ENCODE measurements around the gene FOS.
"Not testable (repeated sequence)": the region's sequence is repeated elsewhere in the genome, so short reads cannot be mapped to it uniquely, and the experiment has no call there.

The FOS gene

DNA sequence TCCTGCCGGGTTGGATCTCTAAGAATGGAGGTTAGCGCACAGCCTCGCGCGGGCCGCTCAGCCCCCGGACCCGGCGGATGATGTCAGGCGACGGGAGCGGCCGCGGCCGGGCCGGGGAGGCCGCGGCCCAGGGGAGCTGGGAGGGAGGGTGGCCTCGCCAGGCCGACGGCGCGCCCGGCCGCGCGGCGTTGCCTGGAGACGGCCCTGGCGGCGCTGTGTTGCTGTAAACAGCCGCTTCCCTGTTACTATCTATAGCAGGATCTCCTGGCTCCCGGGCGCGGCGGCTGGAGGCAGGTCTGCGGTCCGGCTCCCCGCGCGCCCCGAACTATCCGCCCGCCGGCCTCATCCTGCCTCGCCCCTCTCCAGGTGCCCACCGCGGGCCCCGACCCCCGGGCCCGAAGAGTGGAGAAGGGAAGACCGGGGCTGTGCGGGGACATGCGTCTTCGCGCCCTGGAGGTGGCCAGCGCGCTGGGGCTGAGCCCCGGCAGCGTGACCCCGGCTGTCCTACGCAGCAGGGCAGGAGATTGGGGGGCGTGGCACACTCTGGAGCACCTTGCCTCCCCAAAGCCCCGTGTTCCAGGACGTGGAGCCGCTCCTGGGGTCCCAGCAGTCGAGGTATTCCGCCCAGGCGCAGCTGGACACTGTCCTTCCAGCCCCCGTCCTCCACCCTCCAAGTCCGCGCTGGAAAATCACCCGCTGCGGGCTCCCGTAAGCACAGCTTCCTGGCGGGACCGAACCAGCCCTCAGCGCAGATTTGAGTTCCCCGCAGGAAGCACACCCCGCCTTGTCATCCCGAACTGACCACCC lies 1.4 kb upstream of the FOS start:
- peak; percentile 89 for DNase-seq (ENCODE audit: low spot score)

- DNase-seq (ENCODE audit: low spot score): no peak
These were observed 710 bp upstream of the FOS start for GRCh38 chr14:75277815-75278421.

DNA sequence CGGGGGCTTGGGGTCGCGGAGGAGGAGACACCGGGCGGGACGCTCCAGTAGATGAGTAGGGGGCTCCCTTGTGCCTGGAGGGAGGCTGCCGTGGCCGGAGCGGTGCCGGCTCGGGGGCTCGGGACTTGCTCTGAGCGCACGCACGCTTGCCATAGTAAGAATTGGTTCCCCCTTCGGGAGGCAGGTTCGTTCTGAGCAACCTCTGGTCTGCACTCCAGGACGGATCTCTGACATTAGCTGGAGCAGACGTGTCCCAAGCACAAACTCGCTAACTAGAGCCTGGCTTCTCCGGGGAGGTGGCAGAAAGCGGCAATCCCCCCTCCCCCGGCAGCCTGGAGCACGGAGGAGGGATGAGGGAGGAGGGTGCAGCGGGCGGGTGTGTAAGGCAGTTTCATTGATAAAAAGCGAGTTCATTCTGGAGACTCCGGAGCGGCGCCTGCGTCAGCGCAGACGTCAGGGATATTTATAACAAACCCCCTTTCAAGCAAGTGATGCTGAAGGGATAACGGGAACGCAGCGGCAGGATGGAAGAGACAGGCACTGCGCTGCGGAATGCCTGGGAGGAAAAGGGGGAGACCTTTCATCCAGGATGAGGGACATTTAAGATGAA lies 630 bp downstream of the FOS start:
- peak; percentile 50 for DNase-seq (ENCODE audit: low spot score)

- DNase-seq (ENCODE audit: low spot score): no peak
These were observed 1.2 kb downstream of the FOS start for GRCh38 chr14:75279763-75280290.

DNA sequence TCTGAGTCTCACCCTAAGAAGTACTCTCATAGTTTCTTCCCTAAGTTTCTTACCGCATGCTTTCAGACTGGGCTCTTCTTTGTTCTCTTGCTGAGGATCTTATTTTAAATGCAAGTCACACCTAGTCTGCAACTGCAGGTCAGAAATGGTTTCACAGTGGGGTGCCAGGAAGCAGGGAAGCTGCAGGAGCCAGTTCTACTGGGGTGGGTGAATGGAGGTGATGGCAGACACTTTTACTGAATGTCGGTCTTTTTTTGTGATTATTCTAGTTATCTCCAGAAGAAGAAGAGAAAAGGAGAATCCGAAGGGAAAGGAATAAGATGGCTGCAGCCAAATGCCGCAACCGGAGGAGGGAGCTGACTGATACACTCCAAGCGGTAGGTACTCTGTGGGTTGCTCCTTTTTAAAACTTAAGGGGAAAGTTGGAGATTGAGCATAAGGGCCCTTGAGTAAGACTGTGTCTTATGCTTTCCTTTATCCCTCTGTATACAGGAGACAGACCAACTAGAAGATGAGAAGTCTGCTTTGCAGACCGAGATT lies 1.7 kb downstream of the FOS start:
- DNase-seq (ENCODE audit: low spot score): no peak

DNA sequence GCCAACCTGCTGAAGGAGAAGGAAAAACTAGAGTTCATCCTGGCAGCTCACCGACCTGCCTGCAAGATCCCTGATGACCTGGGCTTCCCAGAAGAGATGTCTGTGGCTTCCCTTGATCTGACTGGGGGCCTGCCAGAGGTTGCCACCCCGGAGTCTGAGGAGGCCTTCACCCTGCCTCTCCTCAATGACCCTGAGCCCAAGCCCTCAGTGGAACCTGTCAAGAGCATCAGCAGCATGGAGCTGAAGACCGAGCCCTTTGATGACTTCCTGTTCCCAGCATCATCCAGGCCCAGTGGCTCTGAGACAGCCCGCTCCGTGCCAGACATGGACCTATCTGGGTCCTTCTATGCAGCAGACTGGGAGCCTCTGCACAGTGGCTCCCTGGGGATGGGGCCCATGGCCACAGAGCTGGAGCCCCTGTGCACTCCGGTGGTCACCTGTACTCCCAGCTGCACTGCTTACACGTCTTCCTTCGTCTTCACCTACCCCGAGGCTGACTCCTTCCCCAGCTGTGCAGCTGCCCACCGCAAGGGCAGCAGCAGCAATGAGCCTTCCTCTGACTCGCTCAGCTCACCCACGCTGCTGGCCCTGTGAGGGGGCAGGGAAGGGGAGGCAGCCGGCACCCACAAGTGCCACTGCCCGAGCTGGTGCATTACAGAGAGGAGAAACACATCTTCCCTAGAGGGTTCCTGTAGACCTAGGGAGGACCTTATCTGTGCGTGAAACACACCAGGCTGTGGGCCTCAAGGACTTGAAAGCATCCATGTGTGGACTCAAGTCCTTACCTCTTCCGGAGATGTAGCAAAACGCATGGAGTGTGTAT lies 2.4 kb downstream of the FOS start:
- no peak for DNase-seq (ENCODE audit: low spot score)

- no peak for DNase-seq (ENCODE audit: low spot score)
These were observed 3.0 kb downstream of the FOS start for GRCh38 chr14:75281654-75282019.

- DNase-seq (ENCODE audit: low spot score): no peak
These were observed 3.5 kb downstream of the FOS start for GRCh38 chr14:75282170-75282554.

GRCh38 chr14:75282555-75283161 lies 4.0 kb downstream of the FOS start:
- DNase-seq (ENCODE audit: low spot score): not testable (repeated sequence)

DNA sequence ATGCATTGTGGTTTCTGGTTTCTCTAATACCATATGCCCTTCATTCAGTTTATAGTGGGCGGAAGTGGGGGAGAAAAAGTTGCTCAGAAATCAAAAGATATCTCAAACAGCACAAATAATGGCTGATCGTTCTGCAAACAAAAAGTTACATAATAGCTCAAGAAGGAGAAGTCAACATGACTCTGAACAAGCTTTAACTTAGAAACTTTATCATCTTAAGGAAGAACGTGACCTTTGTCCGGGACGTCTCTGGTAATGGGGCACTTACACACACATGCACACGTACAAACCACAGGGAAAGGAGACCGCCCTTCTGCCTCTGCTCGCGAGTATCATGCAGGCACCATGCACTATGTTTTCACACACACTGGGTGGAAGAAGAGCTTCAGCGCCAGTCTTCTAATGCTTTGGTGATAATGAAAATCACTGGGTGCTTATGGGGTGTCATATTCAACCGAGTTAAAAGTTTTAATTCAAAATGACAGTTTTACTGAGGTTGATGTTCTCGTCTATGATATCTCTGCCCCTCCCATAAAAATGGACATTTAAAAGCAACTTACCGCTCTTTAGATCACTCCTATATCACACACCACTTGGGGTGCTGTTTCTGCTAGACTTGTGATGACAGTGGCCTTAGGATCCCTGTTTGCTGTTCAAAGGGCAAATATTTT lies 4.7 kb downstream of the FOS start:
- DNase-seq (ENCODE audit: low spot score): no peak

GRCh38 chr14:75283833-75284563 lies 5.4 kb downstream of the FOS start:
- no peak for DNase-seq (ENCODE audit: low spot score)

- DNase-seq (ENCODE audit: low spot score): no peak
These were observed 6.7 kb downstream of the FOS start for GRCh38 chr14:75285331-75285730.

GRCh38 chr14:75286313-75286712 lies 7.7 kb downstream of the FOS start:
- no peak for DNase-seq (ENCODE audit: low spot score)

DNA sequence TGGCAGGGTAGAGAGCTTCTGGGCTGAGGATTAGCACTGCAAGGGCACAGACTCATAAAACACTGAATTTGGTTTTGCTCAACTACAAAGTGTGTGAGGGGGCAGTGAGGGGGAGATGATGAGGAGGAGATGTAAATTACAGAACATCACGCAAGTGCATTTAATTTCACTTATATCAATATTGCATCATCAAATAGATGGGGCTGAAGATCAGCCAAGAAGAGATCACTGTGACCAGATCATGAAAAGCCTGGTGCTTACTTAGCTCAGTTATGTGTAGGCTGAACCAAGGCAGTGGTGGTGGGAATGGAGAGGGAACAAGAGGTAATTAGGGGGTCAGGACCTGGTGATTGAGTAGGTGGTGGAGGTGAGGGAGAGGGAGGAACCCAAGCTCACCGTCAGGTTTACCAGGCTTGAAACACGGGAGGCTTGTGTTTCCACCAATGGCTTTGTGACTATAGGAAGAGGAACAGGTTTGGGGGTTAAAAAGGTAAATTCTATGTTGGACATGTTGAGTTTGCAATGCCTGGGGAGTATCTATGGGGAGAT lies 11.3 kb downstream of the FOS start:
- no peak for DNase-seq (ENCODE audit: low spot score)

GRCh38 chr14:75290851-75291250 lies 12.2 kb downstream of the FOS start:
- DNase-seq (ENCODE audit: low spot score): no peak

DNA sequence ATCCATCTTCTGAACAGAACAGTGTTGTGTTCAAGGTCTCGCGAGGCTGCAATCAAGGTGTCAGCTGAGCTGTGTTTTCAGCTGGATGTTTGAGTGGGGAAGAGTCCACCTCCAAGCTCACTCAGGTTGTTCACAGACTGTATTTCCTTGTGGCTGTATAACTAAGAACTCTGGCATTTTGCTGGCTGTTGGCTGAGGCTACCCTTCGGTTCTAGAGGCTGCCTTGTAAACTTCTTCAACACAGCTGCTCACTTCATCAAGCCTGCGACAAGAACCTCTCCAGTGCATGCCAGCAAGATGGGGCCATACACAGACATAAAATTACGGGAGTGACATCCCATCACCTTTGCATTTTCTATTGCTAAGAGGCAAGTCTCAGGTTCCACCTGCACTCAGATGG lies 12.7 kb downstream of the FOS start:
- no peak for DNase-seq (ENCODE audit: low spot score)

GRCh38 chr14:75292101-75292563 lies 13.5 kb downstream of the FOS start:
- DNase-seq (ENCODE audit: low spot score): no peak

DNA sequence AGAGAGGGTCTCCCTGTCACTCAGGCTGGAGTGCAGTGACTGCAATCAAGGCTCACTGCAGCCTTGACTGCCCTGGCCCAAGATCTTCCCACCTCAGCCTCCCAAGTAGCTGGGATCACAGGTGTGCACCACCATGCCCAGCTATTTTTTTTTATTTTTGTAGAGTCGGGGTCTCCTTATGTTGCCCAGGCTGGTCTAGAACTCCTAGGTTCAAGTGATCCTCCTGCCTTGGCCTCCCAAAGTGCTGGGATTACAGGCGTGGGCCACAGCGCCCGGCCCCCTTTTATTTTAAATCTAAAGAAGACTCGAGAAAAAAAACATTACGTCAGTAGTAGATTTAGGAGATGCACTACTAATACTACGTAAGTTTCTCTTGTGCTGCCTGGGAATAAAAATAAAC lies 14.3 kb downstream of the FOS start:
- no peak for DNase-seq (ENCODE audit: low spot score)

DNA sequence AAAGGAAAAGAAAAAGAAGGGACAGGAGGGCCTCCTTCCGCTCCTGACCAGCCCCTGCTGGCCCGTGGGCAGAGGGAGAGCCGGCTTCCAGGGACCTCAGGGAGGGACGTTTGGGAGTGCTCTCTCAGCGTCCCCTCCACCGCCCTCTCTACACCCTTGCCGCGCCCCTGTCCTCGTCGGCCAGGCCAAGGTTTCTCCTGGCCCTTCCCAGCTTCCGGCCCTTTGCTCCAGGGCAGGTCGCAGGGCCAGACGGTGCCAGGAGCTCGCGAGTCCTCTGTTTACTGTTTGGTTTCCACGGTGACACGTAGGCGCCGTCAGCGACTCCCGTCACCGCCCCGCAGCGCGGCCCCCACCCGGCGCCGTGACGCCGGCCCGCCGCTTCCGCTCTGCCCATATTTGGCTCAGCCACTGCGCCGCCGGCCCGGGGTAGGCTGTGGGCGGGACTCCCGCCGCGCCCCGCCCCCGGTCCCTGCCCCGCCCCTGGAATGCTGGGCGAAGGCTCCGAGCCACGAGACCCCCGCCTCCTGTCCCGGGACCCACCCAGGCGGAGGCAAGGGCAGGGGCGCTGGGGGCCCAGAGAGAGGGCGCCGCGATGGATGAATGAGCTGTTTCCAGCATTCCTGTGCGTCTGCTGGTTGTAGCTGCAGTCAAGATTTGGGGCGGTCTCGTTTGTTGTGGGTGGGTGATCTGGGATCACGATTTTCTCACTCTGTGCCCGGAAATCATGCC lies 15.5 kb downstream of the FOS start:
- DNase-seq (ENCODE audit: low spot score): peak; percentile 99

Data from D341Med (cell line).